HCEC 1CT (cell line): ENCODE measurements around the gene NTPCR.
"Not testable (repeated sequence)": the region's sequence is repeated elsewhere in the genome, so short reads cannot be mapped to it uniquely, and the experiment has no call there.

ENCODE experiments used
- DNase-seq: peaks from one replicate; pipeline ENCODE4 v3.0.0-alpha.2; 2017

Gene NTPCR

DNA sequence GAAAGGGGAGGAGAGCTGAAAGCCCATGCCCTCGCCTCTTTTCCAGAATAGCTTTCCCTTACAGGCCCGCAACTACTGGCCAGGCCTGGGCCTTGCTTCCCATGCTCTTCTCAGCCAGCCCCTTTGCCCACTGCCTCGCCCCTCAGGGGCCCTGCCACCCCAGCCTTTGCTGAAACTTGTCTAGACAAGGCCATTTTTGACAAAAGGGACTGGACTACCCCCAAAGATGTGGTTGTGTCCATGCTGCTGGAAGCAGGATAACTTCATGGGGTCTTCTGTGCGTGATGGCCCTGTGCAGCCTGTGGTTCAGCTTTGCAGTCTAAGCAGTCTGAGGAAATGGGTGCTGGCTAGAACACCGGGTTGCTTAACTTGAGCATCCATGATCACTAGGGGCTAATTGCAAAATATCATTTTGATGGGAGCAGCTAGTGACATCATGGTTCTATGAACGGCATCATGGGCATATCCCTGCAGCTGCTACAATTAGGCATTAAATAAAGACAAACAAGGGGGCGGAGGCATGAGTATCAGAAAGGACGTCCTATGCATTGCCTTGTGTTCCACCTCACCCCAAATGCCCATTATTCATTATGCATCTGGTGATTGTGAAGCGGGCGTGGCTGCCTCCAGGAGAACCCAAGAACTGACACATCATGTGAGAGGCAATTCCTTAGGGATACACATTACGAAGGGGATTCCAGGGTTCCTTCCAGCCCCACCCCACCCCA is 36.8 kb downstream of the NTPCR start:
- DNase-seq: no peak

DNA sequence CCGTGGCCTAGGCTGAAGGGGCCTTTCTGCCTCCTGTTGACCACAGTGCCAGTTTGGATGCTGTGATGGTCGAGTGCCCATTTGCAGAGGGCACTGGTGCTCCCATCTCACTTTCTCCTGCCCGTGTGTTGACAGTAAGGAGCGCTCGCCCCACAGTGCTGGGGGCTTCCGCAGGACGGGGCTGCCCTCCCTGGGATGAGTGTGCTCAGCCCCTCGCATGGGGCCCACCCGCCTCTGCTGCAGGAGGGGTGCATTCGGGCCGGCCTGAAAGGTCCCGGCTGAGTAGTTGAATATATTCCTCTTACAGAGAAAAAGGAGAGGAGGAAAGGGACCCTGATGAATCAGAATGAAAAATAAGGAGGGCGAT is 37.3 kb downstream of the NTPCR start:
- DNase-seq: no peak

DNA sequence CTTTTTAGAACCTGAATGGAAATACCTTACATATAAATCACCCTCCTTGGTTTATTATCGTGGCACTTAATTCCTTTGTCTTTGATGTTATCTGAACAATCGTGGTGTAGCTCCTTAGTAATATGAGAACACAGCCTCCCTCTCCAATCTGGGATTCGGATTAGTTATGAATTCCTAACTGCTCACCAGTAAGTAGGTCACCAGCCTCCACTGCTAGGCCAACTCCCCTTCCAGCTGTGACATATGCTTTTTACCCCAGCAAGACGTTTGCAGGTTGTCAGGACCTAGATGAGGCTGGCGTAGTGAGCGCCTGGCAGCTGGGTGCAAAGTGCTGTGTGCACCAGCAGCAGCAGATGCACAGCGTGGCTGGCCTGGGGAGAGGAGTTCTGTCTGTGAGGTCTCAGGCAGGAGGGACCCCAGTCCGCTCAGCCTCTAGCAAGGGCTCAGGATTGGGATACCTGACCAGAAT is 38.2 kb downstream of the NTPCR start:
- DNase-seq: peak; percentile 24

DNA sequence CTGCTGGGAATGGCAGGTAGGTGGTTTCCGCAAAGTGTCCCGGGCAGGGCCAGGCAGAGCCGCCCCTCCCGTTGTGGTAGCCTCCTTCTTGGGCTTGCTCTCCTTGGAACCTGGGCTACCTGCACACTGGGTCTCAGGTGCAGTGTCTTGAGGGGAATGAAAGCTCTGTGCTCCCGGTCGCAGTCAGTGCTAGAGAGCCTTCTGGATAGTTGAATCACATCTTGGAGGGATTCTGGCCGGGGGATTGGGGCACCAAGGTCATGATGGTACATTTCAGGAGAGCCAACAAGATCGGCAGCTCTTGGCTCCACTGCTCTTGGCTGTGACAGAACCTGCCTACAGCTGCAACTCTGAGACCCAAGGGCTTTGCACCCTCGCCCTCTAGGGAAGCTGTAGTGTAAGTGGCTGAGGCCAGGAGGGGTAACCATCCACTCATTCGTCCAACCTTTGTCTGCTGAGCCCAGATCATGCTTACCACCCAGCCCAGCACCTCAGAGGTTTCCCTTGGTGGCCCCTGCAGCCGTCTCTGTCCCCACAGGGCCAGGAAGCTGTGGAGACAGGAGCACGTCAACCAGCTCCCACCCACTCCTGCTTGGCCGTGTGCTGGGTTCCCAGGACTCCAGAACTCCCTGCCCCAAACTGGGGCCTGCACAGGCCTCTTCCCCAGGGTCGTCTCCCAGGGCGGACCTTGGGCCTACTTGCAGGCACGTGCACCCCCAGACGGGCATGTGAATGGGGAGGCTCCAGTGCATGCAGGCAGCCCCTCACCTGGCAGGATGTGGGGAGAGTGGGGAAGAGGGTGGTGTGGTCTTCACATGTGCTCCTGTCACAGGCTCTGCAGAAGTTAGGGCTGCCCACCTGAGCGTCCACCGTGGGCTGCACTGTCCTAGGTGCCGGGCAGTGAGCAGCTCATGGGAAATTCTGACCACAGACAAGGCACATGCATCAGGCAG is 40.0 kb downstream of the NTPCR start:
- no peak for DNase-seq

DNA sequence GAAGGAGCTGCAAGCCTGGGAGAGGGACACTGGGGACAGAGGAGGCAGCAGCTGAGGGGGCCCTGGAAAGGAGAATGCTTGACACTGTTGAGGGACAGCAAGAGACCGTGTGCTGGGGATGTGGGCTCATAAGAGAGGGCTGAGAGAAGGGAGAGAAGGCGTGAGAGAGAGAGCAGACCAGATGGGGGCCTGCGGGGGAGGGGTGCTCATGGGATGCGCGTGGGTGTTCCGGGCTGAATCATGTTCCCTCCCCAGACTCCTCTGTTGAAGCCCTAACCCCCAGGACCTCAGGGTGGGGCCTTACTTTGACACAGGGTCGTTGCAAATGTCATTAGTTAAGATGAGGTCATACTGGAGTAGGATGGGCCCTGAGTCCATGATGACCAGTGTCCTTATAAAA is 40.8 kb downstream of the NTPCR start:
- no peak for DNase-seq

DNA sequence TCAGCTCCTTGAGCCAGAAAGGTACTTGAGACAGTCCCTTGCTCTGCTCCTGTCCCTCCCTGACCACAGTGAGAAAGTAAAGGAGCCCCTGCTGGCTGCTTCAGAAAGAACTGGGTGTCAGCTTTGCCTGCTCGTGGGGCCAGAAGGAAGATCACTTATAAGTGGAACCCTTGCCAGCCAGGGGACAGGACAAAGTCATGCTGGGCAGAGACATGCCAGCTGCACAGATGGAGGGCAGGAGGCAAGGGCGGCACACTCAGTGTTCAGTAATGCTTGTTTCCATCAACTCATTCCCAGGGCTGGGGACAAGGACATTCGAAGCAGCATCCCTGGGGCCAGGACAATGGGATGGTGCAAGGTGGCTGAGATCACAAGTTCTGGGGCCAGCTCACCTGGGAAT is 41.8 kb downstream of the NTPCR start:
- no peak for DNase-seq

DNA sequence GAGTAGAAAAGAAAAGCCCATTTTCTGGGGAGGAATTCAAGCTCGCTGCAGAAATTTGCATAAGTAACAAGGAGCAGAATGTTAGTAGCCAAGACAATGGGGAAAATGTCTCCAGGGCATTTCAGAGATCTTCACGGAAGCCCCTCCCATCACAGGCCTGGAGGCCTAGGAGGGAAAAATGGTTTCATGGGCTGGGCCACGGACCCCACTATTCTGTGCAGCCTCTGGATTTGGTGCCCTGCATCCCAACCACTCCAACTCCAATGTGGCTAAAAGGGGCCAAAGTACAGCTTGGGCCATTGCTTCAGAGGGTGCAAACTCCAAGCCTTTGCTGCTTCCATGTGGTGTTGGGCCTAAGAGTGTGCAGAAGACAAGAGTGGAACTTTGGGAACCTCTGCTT is 43.1 kb downstream of the NTPCR start:
- no peak for DNase-seq

DNA sequence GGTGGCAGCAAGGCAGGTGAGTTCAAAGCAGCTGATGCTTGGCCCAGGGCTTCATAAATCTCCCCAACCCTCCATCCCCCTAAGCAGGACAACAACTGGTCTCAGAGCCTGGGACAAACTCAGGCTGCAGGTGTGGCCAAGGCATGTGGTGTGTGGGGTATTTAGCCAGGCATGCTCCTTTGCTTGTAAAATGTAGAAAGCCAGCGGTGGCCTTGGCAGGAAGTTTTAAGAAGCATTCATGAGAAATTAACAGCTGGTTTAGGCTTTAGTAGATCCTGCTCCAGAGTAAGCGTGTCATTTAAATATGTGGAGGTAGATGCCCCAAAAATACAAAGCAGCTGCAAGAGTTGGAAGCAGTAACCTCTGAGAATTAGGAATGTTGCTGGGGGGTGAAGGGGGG is 44.8 kb downstream of the NTPCR start:
- no peak for DNase-seq

DNA sequence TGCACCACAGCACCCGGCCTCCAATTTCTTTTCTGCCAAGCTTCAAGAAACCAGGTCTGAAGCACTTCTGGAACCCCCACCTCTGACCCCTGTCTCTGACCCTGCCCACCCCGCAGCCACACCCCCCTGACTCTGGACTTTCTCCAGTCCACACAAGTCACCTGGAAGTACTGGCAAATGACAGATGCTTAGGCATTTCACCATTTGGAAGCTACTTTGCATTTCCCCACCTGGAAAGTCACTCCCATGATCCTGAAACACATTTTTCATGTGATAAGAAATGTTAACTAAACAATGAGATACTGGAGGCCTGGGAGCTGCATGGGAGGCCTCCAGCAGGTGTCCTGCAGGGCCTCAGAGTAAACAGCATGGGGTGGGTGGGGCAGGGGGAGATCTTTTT is 45.7 kb downstream of the NTPCR start:
- no peak for DNase-seq

DNA sequence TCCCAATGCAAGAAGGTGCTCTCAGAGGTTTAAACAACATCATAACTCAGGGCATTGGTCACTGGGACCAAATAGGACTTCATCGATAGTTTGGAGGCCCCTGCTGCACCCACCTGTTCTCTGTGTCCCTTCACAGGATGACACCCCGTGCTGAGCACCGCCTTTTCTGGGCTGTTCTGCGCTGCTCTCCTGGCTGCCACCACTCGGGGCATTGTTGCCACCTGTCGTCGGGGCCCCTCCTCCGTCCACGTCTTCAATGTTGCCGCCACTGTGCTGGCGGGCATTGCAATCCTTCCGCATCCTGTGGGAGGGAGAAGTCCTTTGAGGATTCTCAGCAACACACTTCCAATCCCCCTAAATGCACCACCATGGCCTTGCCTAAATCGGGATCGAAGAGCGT is 47.7 kb downstream of the NTPCR start:
- DNase-seq: no peak

DNA sequence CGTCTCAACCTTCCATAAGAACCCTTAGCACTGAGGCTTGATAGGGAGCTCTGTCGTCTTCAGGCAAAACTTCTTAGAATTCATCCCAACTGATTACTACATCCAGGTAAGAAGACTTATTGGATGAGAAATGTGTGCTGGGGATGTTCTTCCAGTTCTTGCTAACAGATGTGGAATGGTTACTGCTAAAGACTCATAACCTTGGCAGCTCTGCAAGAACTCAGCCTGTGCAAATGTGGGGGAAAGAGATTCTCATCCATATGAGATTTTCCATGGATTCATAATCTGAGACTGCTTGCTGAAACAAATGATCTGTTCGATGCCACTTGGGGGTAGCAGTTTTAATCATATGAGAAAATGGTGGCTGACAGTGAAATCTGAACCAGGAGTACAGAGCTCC is 48.2 kb downstream of the NTPCR start:
- no peak for DNase-seq

DNA sequence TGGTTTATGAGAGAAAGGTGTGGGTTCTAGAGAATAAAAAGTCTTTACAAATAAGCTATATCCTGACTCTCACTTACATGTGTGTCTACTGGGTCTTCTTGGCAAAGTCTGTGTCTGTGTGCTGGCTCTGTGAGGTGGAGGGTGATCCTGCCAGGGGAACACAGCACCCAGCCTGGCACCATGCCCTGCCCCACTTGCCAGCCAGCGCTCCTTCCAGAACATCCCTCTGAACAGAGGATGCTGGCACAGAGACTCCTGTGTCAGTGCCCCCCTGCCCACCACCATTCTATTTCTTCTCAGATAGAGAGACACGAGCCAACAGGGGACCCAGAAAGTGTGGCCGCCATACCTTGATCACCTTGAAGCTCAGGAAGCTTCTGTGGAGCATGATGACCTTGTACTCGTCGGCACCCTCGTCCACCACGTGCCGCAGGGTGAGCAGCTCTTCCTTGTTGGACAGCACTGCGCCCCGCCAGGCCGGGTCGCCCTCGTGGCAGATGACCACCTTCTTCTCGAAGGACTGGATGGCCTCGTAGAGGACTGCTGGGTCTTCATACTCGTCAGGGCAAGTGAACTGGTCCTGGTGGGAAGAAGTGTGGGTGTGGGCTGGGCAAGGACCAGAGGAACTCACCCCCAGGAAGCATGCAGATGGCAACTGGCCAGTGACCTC is 49.7 kb downstream of the NTPCR start:
- no peak for DNase-seq

DNA sequence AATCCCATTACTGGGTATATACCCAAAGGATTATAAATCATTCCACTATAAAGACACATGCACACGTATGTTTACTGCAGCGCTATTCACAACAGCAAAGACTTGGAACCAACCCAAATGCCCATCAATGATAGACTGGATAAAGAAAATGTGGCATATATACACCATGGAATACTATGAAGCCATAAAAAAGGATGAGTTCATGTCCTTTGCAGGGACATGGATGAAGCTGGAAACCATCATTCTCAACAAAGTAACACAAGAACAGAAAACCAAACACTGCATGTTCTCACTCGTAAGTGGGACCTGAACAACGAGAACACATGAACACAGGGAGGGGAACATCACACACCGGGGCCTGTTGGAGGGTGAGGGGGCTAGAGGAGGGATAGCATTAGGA is 53.2 kb downstream of the NTPCR start:
- DNase-seq: not testable (repeated sequence)

DNA sequence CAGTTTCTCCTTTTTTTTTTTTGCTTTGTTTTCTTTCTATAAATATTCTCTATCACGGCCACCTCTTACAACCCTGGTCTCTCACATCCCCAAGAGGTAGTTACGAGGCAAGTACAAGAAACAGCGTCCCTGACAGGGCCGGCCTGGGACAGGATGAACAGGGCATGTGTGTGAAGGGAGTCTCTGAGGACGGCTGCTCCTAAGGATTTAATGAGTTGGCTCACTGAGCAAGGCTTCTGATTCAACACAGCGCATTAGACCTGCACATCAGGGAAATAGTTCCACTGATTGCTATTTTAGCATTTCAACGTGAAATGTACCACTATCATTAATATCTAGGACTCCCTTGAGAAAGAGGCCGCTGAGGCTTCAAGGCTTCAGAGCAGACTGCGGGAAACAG is 54.0 kb downstream of the NTPCR start:
- no peak for DNase-seq

DNA sequence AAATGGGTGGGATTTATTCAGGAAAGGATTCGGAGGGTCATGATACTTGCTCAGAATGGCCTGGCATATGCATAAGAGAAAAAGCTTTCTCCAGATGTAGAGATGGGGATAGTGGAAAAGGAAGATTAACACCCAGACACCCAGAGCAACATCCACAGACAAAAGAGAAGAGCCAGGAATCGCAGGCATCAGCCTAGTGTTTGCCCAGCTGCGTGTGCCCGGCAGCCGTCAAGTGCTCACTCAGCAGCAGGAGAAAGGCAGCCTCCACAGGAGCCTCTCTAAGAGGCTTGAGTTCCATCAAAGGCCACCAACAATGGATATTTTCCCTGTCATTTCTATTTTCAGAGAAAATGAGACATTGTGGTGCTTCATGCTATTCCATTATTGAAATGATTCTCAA is 54.7 kb downstream of the NTPCR start:
- DNase-seq: no peak

DNA sequence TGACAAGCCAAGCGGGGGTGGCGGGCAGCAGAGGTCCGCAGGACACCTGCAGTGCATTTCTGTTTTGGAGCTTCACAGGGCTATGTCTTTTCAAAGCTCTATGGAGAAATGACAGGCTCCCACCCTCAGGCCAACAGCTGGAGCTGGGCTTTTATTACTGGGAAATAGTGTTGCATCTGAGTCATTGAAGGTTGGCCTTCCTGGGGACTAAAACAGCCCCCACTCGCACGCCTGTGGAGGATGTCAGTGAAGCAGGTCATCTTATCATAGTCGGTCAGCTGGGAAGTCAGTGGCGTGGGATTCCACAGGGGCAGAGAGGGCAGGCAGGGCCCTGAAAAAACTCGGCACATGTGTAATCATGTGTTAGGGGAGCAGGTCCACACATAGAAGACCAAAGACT is 55.3 kb downstream of the NTPCR start:
- DNase-seq: peak; percentile 11

DNA sequence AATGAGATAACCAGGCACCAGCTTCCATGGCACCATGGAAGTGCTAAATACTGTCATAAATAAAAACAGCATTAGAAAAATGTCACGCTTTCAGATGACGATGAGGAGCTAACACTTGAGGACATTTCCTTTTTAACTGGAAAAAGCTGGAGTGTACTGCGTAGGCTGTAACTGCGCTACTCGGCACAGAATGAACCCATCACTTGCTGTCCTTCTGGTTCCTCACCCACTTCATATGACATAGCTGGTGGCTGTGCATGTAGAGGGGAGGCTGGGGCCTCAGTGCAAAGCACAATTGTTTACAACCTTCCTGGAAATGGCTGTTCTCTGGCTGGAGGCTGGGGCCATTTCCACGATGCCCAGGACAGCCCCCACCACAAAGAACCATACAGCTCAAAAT is 55.7 kb downstream of the NTPCR start:
- DNase-seq: no peak

DNA sequence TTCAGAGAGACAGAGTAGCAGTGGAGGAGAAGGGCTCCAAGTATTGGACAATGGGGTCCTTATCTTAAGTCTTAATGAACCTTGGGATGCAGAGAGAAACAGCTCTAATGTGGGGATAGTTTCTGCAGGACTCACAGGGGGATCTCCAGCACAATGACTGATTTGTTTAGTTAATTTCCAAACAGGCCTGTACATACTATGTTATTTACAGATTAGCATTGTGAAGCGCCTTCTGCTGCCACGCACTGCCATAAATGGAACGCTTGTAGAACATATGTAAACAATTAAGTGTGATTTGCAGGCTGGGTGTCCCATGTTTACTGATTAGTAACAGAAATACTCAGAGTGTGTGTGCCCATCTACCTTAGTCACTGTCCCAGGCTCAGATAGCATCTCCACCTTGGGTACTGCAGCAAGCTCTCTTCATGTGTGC is 56.1 kb downstream of the NTPCR start:
- no peak for DNase-seq

DNA sequence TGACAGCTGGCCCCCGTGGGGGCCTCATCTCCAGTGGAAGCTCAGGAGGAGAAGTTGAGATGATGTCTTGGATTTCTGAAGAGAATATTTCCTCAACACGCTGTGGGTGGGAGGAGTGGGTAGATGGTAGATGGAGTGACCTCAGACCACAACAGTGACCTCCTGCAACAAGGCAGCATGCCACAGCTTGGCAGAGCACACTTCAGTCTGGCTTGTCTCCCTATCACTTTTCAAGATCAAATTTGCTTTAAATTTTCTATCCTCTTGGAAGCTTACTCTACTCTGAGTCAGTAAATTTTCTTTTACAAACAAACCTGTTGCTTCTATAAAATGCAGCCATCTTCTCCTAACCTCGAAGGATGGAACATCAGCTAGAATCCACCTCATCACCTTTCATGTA is 59.7 kb downstream of the NTPCR start:
- DNase-seq: no peak

DNA sequence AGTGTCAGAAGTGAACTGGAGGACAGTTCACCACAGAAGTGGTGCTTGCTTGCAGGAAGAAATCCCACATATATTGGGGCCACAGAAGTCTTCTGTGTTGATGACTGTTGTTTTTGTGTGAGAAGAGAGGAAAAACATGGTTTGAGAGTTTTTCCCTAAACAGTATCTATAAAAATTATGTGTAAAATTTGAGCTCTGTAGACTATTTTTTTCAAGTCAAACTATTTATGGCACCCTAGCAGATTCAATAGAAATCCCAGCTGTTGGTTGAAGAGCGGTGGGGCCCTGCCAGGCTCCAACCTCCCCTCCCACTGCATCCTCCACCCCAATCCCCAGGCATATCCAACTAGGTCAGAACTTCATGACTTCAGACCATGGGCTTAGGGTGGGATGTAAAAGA is 61.6 kb downstream of the NTPCR start:
- no peak for DNase-seq

DNA sequence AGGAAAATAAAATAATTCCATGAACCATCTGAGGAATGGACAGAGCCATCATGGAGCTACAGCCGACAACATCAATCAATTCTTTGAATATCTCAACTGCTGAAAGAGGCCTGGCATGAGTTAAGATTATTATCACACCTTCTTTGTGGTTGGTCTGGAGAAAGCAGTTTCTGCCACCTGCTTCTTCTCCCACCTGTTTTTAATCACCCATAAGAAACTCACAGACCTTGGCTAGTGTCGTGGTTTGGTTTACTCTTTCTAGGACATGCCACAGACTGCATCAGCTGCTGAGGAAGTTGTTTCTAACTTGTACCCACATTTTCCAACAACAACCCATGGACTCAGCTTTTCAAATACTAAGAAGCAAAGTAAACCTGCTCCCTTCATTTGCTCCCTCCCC is 65.6 kb downstream of the NTPCR start:
- no peak for DNase-seq

DNA sequence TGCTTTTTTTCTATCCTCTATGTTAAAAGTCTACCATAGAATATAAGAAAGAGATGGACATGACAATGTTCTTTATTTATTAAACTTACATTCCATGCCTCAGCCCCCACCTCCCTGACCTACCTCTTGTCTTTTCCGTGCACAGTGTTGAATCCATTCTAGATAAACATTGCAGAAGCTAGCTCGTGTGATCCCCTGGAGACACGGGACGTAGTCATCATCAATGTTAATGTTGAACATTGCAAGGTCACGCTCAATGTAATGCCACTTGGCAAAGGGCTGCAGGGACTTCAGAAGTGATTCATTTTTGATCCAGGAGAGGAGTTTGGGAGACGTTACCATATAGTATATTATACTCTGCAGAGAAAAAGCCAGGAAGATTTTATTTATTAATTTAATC is 66.4 kb downstream of the NTPCR start:
- no peak for DNase-seq

DNA sequence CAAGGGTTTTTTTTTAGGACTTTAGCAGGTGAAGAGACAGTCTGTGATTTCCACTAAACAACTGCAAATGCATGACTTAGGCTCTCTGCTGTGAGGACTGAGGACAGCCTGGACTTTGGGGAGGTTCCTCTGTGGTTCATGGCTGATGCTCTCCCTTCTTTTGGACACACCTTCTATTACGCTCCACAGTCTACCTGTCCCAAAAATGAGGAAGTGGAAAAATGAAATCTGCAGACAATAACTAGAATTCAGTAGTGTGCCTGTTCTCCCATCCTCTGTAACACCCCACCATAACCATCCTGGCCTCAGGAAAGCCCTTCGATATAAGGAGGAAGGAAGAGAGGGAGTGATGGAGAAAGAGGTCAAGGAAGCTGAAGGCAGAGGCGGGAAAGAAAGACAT is 68.7 kb downstream of the NTPCR start:
- no peak for DNase-seq
